ENCODE results near the gene KLHDC7B.

DNA sequence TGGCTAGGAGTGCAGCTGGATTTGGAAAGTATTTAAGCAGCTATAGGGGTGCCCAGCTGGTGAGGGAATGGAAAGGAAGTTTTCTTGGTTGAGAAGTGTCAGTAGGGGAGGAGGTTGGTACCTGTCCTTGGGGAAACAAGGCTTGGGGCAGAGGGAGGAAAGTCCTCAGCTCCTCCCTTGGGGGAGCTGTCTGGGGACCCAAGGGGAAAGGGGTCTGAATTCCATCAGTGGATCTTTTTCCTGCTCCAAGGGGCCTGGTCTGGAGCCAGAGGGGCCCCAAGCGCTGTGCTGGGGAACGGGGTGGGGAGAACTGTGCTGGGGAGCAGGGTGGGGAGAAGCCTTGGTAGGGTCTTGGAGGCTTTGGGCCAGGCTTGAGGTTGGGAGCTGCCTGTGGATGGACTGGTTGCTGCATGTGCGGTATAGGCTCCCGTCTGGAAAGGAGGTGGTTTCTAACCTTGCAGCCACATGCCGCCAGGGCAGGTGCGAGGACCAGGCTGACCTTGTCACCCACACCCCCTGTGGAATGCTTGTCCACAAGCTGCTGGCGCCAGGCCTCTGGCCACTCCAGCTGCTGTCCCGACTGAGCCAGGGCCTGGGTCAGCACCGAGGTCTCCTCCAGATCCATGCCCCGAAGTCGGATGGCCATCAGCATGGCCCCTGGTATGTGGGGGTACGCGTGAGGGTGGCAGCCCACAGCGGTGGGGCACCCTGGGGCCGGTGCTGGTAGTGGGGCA, 16.9 kb upstream of the KLHDC7B start:
- TF ChIP-seq, protein P1, sequence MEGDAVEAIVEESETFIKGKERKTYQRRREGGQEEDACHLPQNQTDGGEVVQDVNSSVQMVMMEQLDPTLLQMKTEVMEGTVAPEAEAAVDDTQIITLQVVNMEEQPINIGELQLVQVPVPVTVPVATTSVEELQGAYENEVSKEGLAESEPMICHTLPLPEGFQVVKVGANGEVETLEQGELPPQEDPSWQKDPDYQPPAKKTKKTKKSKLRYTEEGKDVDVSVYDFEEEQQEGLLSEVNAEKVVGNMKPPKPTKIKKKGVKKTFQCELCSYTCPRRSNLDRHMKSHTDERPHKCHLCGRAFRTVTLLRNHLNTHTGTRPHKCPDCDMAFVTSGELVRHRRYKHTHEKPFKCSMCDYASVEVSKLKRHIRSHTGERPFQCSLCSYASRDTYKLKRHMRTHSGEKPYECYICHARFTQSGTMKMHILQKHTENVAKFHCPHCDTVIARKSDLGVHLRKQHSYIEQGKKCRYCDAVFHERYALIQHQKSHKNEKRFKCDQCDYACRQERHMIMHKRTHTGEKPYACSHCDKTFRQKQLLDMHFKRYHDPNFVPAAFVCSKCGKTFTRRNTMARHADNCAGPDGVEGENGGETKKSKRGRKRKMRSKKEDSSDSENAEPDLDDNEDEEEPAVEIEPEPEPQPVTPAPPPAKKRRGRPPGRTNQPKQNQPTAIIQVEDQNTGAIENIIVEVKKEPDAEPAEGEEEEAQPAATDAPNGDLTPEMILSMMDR (IDR thresholded peaks at IDR 0.05) = no peak
- TF ChIP-seq TCF7L2 (IDR thresholded peaks at IDR 0.05; ENCODE audit: low read depth, low read length) = no peak
- TF ChIP-seq POLR2AphosphoS5 (IDR thresholded peaks at IDR 0.05; ENCODE audit: low read depth, low read length) = no peak; the same call in 1 of the 2 replicates

Data from Panc1 (cell line).